GM23338 (cell line): ENCODE measurements around the gene VSIR. TPM values are rescaled to one million over a fixed set of nuclear protein-coding genes. Genes with fewer than 3 reads are reported as not detected.

ENCODE experiments used
- ATAC-seq: fragments of 200-7000 bp; cut with Tn5 transposase; 3 replicates; pipeline ENCODE4 v1.9.1; 2020
- DNase-seq: peaks from one replicate; pipeline ENCODE4 v3.0.0-alpha.2; 2015; ENCODE audit warnings: low spot score
- H2AFZ ChIP-seq: fragments of 200-600 bp; sonication (generic); 2 replicates; pipeline ENCODE4 v1.8.0; 2016; ENCODE audit warnings: antibody characterized with exemption, mild to moderate bottlenecking, moderate library complexity
- H3F3A ChIP-seq: fragments of 200-600 bp; sonication (generic); replicated peaks from 2 replicates; pipeline ENCODE4 v1.8.0; 2017; ENCODE audit warnings: antibody characterized with exemption, mixed run types, low read depth
- H3K27ac ChIP-seq: fragments of 200-600 bp; sonication (generic); 2 replicates; pipeline ENCODE4 v1.6.1; 2016; ENCODE audit warnings: low read depth
- H3K27me3 ChIP-seq: fragments of 200-600 bp; sonication (generic); 2 replicates; pipeline ENCODE4 v1.8.0; 2016; ENCODE audit warnings: mild to moderate bottlenecking, mixed run types, moderate library complexity; ENCODE audit not compliant: insufficient read depth
- H3K36me3 ChIP-seq: fragments of 200-600 bp; sonication (generic); 2 replicates; pipeline ENCODE4 v1.8.0; 2016; ENCODE audit warnings: mild to moderate bottlenecking; ENCODE audit not compliant: insufficient read depth
- H3K4me1 ChIP-seq: fragments of 200-600 bp; sonication (generic); 2 replicates; pipeline ENCODE4 v1.8.0; 2016; ENCODE audit warnings: mild to moderate bottlenecking, moderate library complexity; ENCODE audit not compliant: insufficient read depth
- H3K4me2 ChIP-seq: fragments of 200-600 bp; sonication (generic); 2 replicates; pipeline ENCODE4 v1.7.1; 2017; ENCODE audit warnings: mixed run types
- H3K4me3 ChIP-seq: fragments of 200-600 bp; sonication (generic); 2 replicates; pipeline ENCODE4 v1.6.1; 2016; ENCODE audit warnings: mixed run types
- H3K79me2 ChIP-seq: fragments of 200-600 bp; sonication (generic); replicated peaks from 2 replicates; pipeline ENCODE4 v1.8.0; 2017; ENCODE audit warnings: mild to moderate bottlenecking; ENCODE audit not compliant: insufficient read depth
- H3K9me2 ChIP-seq: fragments of 200-600 bp; sonication (generic); 2 replicates; pipeline ENCODE4 v1.8.0; 2017; ENCODE audit not compliant: insufficient read depth
- H4K20me1 ChIP-seq: fragments of 200-600 bp; sonication (generic); replicated peaks from 2 replicates; pipeline ENCODE4 v1.8.0; 2017; ENCODE audit warnings: mild to moderate bottlenecking; ENCODE audit not compliant: insufficient read depth
- H3K27ac Mint-ChIP-seq: 2 replicates; pipeline ENCODE4 v1.8.0; 2020; ENCODE audit warnings: inconsistent platforms, mild to moderate bottlenecking, moderate library complexity, mixed read lengths
- H3K27me3 Mint-ChIP-seq: 3 replicates; pipeline ENCODE4 v1.8.0; 2022; ENCODE audit warnings: low read depth, mild to moderate bottlenecking, moderate library complexity, mixed read lengths, inconsistent platforms; ENCODE audit not compliant: insufficient read depth, poor library complexity
- H3K36me3 Mint-ChIP-seq: 3 replicates; pipeline ENCODE4 v1.8.0; 2021; ENCODE audit warnings: low read depth, mild to moderate bottlenecking, inconsistent platforms, moderate library complexity, mixed read lengths
- H3K4me1 Mint-ChIP-seq: 3 replicates; pipeline ENCODE4 v1.8.0; 2020; ENCODE audit warnings: mild to moderate bottlenecking, inconsistent platforms, mixed read lengths
- H3K4me3 Mint-ChIP-seq: 3 replicates; pipeline ENCODE4 v1.8.0; 2021; ENCODE audit warnings: moderate library complexity, mild to moderate bottlenecking, inconsistent platforms, mixed read lengths
- H3K9me3 Mint-ChIP-seq: 3 replicates; pipeline ENCODE4 v1.8.0; 2020; ENCODE audit warnings: moderate library complexity, mild to moderate bottlenecking, inconsistent platforms, mixed read lengths
- CREB1 ChIP-seq: fragments of 250-450 bp; sonication (Bioruptor Pico); IDR thresholded peaks from 2 replicates; pipeline ENCODE4 v1.5.0; 2020; ENCODE audit warnings: low read depth, mild to moderate bottlenecking, moderate library complexity
- CTCF ChIP-seq, 2 experiments: fragments of 200-600 bp in 1 of 2; sonication (generic) in 1 of 2; conservative IDR thresholded peaks; 2 replicates each; pipeline versions ENCODE4 v1.5.1 to v1.6.1; 2016 to 2017; ENCODE audit warnings: antibody characterized with exemption in 2 of 2, low read depth in 2 of 2, mild to moderate bottlenecking in 2 of 2, moderate library complexity in 1 of 2
- EZH2 ChIP-seq: fragments of 200-600 bp; sonication (generic); IDR thresholded peaks from one replicate; pipeline ENCODE4 v1.8.0; 2017; ENCODE audit warnings: antibody characterized with exemption, mild to moderate bottlenecking, low read depth; ENCODE audit not compliant: unreplicated experiment
- EZH2phosphoT487 ChIP-seq: fragments of 200-600 bp; sonication (generic); IDR thresholded peaks from one replicate; pipeline ENCODE4 v1.8.1; 2018; ENCODE audit warnings: antibody characterized with exemption; ENCODE audit not compliant: unreplicated experiment
- JUNB ChIP-seq: IDR thresholded peaks from one replicate; pipeline ENCODE4 v1.6.1; 2016; ENCODE audit warnings: antibody characterized with exemption; ENCODE audit not compliant: unreplicated experiment
- NANOG ChIP-seq: IDR thresholded peaks from 2 replicates; pipeline ENCODE4 v1.6.1; 2016; ENCODE audit warnings: antibody characterized with exemption, borderline replicate concordance
- POLR2AphosphoS5 ChIP-seq: IDR thresholded peaks from 2 replicates; pipeline ENCODE4 v1.6.1; 2016; ENCODE audit warnings: antibody characterized with exemption, low read depth
- REST ChIP-seq: IDR thresholded peaks from one replicate; pipeline ENCODE4 v1.6.1; 2018; ENCODE audit warnings: antibody characterized with exemption; ENCODE audit not compliant: unreplicated experiment
- STAT1 ChIP-seq: IDR thresholded peaks from one replicate; pipeline ENCODE4 v1.6.1; 2016; ENCODE audit warnings: antibody characterized with exemption; ENCODE audit not compliant: unreplicated experiment
- ZNF114 ChIP-seq: fragments of 250-450 bp; sonication (Bioruptor Pico); IDR thresholded peaks from 2 replicates; pipeline ENCODE4 v1.5.0; 2020; ENCODE audit warnings: mild to moderate bottlenecking, moderate library complexity
- ZNF331 ChIP-seq: fragments of 250-450 bp; sonication (Bioruptor Pico); IDR thresholded peaks from 2 replicates; pipeline ENCODE4 v1.5.0; 2020; ENCODE audit warnings: low read depth, mild to moderate bottlenecking, moderate library complexity
- ZNF462 ChIP-seq: fragments of 250-450 bp; sonication (Bioruptor Pico); IDR thresholded peaks from 2 replicates; pipeline ENCODE4 v1.5.0; 2020; ENCODE audit warnings: mild to moderate bottlenecking, moderate library complexity
- polyA plus RNA-seq: library from polyadenylated mRNA; unstranded; fragments of >200 nt; fragmentation: Nextera tagmentation; extraction: Ambion mirVana; gene quantifications from 2 replicates; pipeline ENCODE4 v1.2.1, GENCODE V29; 2016
- total RNA-seq: library from RNA; depleted of rRNA; stranded (reverse); fragments of >200 nt; shearing (Covaris generic); gene quantifications from 2 replicates; pipeline ENCODE4 v1.2.3, GENCODE V29; 2014
- TF ChIP-seq, protein P1 (sequence below): IDR thresholded peaks from 2 replicates; pipeline ENCODE4 v1.6.1; 2016; ENCODE audit warnings: antibody characterized with exemption

Gene VSIR
- total and polyA plus RNA-seq, 2 experiments from 2014 or later = 0.10 to 0.74 TPM

DNA sequence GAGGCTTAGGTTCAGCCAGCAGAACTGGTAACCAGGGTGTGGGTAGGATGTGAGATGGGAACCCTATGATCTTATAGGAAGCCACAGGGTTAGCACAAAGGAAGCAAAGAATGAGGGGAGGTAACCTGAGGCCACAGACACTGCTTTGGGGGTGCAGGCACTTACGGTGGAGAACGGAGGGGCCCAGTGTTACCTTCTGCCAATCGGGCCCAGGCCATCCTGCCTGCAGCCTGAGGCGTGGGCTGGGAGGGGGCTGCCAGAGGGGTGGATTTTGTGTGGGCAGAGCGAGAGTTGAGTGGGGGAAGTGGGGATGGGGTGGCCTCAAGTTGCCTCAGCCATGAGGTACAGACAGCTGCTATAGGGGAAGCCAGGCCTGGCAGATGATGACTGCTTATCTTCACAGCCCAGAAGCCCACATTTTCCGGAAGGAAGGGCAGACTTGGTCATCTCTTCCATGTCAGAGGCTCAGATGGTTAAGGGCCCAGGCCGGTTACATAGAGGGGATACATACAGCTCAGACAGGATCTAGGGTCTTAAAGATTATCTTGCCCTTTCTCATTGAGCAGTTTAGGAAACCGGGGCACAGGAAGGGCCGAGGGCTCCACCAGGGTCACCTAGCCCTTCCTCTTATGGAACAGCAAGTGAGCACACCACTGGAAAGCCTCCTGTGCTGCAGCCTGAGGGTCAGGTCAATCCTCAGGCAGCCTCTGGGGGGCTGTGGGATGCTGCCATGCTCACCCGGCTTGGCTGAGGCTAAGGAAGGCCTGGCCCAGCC, 24.4 kb upstream of the VSIR start:
- no peak overlapping the region for H3K4me3 Mint-ChIP-seq
- DNase-seq = no peak
- ATAC-seq = no peak
- no peak overlapping the region for H3K4me3 ChIP-seq
- no peaks in the 10 kb centered on the region for H3K9me2 ChIP-seq
- H4K20me1 ChIP-seq = no peaks in the 10 kb centered on the region
- no peaks in the 10 kb centered on the region for H3K36me3 Mint-ChIP-seq
- no peaks in the 10 kb centered on the region for H3F3A ChIP-seq
- no peak overlapping the region for H3K4me2 ChIP-seq
- H3K79me2 ChIP-seq = no peaks in the 10 kb centered on the region
- TF ChIP-seq STAT1 (no peak), POLR2AphosphoS5 (no peak), CTCF (conservative IDR thresholded peaks at IDR 0.05; ENCODE audit: low read depth in 2 of 2) (no peak), NANOG (no peak), ZNF331 (CRISPR knock-in tag) (no peak), REST (no peak), EZH2 (no peak), EZH2phosphoT487 (no peak), CREB1 (no peak), JUNB (no peak), ZNF462 (CRISPR knock-in tag) (no peak), ZNF114 (CRISPR knock-in tag) (no peak)
- TF ChIP-seq, protein P1, sequence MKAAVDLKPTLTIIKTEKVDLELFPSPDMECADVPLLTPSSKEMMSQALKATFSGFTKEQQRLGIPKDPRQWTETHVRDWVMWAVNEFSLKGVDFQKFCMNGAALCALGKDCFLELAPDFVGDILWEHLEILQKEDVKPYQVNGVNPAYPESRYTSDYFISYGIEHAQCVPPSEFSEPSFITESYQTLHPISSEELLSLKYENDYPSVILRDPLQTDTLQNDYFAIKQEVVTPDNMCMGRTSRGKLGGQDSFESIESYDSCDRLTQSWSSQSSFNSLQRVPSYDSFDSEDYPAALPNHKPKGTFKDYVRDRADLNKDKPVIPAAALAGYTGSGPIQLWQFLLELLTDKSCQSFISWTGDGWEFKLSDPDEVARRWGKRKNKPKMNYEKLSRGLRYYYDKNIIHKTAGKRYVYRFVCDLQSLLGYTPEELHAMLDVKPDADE = no peak
- H3K9me3 Mint-ChIP-seq = no peaks in the 10 kb centered on the region
- H2AFZ ChIP-seq = no peak overlapping the region
- H3K27me3 Mint-ChIP-seq = peaks cover 8% of the 10 kb centered on the region
- H3K27ac ChIP-seq = no peak overlapping the region
- H3K4me1 Mint-ChIP-seq = no peaks in the 10 kb centered on the region
- H3K27ac Mint-ChIP-seq = no peak overlapping the region
- no peaks in the 10 kb centered on the region for H3K4me1 ChIP-seq
- no peaks in the 10 kb centered on the region for H3K27me3 ChIP-seq
- H3K36me3 ChIP-seq = no peaks in the 10 kb centered on the region
